Activated CD8-positive, alpha-beta memory T cell treated with anti-CD3 and anti-CD28 coated beads for 48 hours (primary cell): ENCODE results near the gene EAF1.
"Not testable (repeated sequence)": the region's sequence is repeated elsewhere in the genome, so short reads cannot be mapped to it uniquely, and the experiment has no call there.

Experiments used
- DNase-seq, 3 experiments: peaks; one replicate each; pipeline ENCODE4 v3.0.0-alpha.2; 2020; ENCODE audit warnings: low read depth in 2 of 3, low spot score in 2 of 3

Gene EAF1

DNA sequence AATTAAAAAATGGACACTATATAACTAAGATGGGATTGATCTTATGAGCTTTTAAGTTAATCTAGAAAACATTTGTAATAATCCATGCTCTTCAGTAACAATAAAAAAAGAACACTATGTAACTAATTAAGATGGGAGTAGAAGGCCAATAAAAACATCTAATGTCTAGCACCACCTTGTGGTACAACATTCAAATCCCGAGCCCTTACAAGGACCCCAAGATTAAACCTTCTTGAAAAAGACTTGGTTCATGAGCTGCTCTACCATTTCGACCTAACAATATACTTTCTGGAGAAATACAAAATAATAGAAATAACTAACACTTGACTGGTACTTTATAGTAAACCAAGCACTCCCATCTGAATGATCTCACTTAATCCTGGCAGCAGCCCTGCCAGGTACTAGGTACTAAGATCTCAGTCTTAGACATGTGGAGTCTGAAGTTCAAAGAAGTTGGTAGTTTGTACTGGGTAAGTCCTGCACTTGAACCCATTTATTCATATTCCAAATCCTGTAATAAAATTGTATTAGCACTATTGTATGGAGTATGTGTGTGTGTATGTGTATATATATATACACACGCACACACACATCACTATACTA, 21.8 kb upstream of the EAF1 start:
- DNase-seq, result no peak

DNA sequence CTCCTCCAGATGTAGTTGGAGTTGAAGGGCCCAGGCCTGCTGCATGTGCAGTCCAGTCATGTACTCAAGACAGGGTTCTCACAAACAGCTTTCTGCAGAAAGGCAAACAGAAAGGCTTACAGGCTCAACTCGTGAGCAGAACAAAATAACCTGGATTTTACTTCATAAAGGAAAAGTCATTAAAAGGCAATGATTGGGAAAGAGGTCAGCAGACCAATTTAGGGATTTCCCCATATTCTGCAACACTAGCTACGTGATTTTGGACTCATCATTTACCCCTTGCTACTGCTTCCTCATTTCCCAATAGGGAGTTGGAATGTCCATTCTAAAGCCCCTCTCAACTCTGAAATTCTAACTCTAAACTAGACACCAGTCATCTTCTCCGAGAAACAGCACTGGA, 18.2 kb upstream of the EAF1 start:
- no peak for DNase-seq

DNA sequence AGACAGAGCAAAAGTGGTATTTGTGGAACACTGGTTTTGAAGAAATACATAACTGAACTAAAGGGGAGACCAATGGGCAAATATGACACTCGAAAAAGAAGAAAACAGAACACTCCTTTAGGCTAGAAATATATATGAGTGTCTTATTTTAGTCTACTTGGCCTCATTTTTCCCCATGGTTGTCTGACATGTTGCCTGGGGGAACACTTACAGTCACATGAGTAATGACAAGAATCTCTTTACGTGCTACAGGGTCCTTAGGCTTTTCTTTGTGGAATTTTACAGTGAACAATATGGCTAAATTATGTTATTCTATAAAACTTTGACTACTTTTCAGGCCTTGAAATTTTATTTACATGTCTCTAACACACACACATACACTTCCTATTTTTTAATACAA, 17.6 kb upstream of the EAF1 start:
- DNase-seq, result no peak

DNA sequence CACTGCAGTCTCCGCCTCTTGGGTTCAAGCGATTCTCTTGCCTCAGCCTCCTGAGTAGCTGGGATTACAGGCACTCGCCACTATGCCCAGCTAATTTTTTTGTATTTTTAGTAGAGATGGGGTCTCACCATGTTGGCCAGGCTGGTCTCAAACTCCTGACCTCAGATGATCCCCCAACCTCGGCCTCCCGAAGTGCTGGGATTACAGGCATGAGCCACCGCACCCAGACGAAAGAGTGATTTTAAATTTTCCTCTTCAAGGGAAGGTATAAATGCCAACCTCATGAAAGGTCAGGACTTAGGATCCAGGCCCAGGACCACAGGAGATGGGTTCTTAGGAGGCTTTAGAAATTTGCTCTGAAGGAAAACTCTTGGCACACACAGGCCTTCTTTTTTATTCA, 16.4 kb upstream of the EAF1 start:
- DNase-seq, result not testable (repeated sequence)

DNA sequence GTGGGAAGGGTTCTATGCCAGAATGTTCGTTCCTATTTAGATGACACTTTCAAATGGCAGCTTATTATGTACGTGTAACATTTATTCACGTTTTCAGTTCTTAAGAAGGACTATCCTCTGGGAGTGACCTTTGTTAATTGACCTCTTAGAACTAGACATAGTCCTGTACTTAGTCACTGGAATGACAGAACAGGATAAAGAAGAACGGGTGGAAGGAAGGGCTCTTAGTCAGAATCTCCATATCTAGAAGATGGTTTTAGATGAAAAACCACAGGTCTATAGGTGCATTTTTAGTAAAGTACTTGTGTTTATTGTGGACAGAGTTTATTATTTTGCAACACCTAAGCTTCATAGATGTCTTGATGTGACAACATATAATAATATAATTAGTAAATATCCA, 6.5 kb upstream of the EAF1 start:
- no peak for DNase-seq

DNA sequence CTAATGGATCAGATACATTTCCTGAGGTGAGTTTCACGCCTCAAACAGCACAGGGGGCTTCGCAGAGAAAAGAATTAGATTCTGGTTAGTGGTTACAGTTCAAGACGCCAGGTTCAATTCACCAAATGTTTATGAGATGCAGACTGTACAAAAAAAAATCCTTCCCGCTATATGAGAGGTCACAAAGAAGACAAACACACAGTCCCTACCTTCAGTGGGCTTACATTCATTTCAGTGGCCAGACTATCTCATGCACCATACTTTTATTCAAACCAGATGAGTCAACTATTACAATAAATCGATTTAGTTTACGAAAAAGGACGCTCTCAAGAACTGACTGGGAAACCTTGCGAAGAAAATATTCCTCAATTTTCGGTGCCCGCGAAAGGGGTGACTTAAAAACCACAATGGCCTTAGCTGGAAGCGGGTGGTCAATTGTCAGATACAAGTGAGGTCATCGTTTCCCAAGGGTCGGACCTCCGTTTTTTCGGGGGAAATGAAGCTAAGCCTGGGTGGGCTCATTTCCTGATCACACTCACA, 749 bp upstream of the EAF1 start:
- no peak for DNase-seq

DNA sequence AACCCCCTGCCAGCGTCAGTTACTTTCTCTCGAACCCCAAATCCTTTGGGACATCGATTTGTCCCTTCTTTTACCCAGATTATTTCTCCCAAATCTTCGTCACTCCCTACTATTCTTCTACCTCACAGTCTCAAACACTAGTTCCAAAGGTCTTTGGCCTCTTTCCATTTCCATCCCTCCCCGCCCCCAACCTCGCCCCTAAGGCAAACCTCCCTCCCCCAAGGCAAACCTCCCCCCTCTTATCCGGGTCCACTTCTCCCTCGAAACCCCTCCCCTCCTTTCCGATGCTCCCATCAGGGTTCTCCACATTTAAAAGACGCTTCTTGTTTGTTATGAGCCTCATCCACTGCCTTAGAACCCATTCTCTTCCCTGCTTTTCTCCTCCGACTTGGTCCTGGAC, 583 bp downstream of the EAF1 start:
- no peak for DNase-seq

DNA sequence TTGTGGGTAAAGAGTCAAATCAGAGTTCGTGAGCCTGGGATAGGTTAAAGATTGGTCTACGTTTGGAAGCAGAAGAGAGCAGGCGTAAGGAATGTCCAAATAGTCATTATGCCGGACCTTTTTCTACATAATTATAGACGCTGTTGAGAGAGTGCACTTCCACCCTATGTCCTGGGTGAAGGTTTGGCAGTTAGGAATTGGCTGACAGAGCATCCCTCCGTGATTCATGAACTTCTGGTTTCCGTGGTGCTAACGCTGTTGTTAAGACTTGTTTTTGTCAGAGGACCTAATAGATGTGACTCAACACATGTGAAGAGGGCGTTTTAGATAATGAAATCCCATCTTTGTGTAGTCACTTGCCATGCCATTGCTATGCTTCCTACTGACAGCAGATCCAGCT, 1.1 kb downstream of the EAF1 start:
- no peak for DNase-seq

DNA sequence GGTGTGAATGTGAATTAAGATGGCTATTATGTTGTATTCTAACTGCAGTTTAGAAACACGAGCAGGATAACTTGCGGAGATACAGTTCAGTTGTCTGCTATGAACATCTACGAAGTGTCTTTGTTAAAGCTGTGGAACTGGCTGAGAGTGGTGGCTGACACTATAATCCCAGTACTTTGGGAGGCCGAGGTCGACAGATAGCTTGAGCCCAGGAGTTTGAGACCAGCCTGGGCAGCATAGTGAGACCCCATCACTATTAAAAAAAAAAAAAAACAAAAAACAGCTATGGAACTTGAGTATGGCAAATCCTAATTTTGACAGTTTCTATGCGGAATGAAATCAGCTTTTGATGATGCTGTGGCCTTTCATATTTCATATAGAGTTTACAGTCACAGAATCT, 1.7 kb downstream of the EAF1 start:
- no peak for DNase-seq

DNA sequence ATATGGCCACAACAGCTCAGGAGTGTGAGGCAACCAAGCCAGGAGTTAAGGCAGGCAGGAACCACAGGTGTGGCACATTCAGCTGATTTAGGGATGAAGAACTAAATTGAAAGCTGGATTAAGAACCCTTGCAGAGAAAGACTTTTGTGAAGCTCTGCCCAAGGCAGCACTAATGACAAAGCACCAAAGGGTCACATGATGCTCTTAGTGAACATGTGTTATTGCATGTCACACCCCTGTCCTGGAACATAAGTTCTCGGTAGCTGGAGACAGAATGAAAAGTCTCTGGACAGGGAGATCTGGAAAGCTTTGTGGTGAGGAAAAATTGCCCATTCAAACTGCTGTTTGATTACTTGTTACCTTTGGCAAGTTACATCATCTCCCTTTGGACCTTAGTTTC, 3.2 kb downstream of the EAF1 start:
- no peak for DNase-seq

DNA sequence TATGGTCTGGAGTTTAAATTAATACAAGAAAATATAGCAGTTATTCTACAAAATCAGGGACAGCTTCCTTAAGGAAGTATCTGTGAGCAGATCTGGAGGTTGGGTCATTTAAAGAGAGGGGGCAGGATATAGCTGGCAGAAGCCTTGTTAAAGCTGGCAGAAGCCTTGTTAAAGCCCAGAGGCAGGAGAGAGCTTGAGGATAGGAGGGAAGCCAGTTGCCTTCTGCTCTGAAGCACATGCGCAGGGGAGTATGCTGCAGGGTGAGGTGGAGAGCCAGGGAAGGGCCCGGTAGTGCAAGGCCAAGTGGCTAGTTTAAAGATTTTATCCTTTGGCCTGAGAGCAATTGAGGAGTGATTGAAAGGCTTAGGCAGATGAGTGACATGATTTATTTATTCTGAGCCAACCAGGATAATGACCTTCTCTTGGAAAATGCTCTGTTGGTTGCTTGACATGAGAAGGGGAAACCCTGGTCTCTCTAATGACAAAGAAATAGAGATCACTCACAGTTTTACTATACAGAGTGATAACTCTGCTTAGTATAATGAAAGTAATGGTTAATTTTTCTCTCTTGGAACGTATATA, 3.9 kb downstream of the EAF1 start:
- DNase-seq, result no peak

DNA sequence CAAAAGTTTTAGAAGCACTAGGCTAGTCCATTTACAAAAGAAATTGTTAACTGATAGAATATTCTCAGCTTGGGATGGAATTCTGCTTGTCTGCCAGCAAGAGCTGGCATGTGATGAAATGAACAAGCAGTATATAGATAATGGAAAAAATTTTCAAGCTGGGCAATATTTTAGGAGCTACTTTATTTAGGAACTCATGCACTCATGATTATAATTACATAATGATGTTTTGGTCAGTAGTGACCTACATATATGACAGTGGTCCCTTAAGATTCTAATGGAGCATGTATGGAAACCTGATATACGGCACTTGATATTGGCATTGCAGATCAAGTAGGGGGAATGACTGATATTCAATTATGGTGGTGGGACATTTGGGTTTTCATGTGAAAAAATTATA, 6.1 kb downstream of the EAF1 start:
- DNase-seq, result no peak

DNA sequence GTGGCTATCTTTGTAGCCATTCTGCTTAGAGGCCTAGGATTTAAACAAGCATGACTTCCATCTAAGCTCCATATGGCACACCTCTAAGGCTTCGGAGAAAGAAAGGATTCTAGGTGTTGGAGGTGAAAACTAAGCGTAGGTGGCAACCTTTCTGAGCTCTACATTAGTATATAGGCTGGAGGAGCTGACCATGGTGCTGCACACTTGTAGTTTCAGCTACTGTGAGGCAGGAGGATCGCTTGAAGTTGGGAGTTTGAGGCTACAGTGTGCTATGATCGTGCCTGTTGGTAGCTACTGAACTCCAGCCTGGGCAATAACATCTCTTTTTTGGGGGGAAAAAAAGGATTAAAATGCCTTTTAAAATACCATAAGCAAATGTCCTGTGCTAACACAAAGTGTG, 7.4 kb downstream of the EAF1 start:
- DNase-seq, result no peak

DNA sequence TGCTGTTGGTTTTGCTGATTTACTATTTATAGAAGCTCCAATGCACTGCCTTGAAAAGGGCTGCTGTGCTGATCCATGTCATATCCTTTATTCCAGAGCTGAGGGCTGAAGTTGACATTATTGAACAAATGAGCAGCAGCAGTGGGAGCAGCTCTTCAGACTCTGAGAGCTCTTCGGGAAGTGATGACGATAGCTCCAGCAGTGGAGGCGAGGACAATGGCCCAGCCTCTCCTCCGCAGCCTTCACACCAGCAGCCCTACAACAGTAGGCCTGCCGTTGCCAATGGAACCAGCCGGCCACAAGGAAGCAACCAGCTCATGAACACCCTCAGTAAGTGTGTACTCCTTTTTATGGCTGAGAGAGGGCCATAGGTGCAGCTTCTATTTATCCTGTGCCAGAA, 8.8 kb downstream of the EAF1 start:
- DNase-seq, result no peak

DNA sequence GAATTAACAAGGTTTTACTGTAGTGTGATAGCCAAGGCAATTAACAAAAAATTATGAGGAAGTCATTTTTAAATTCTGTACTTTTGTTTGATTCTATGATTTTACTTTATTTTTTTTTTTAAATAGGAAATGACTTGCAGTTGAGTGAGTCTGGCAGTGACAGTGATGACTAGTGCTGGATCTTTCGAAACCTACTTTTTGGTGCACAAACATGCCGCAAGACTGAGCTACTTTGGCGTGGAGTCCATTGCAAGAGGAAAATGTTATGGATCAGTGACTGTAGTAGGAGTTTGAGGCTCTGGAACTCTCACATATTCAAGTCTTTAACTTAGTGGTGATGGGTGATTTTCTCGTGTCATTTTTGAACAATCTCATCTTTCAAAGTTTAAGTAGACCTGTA, 11.6 kb downstream of the EAF1 start:
- DNase-seq, result no peak

DNA sequence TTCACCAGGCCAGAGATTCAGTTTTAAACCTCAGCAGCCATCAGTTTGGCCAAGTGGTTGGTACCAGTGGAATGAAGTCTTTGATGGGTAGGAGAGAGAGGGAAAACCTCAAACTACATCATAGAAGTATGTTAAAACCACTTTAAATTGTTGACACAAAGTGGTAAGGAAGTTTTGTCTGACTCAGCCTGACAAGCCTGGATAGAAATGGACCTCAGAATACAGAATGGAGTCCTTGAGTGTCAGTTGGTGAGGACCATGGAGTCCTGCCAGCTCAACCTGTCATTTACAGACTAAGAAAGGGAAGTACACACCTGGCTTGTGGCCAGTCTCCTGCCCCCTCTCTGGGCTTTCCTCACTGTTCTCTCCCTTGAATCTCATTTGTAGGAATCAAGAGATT, 12.1 kb downstream of the EAF1 start:
- DNase-seq, result no peak

DNA sequence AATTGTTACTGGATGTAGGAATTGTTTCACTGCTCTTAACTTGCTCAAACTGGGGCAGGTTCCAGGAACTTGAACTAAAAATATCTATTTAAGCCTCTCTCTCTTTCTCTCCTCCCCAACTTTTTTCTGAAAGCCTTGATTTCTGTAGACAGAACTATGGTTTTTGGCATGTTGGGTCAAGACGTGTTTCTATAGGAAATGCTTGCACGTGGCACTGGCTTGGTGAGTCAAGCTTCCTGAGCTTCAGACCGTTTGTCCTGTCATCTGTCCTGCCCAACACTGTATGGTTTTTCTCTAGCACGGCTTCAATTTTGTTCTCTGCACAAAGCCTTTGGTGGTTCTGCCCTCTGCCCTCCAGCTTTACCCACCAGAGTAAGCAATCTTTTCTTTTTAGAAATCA, 13.5 kb downstream of the EAF1 start:
- no peak for DNase-seq

DNA sequence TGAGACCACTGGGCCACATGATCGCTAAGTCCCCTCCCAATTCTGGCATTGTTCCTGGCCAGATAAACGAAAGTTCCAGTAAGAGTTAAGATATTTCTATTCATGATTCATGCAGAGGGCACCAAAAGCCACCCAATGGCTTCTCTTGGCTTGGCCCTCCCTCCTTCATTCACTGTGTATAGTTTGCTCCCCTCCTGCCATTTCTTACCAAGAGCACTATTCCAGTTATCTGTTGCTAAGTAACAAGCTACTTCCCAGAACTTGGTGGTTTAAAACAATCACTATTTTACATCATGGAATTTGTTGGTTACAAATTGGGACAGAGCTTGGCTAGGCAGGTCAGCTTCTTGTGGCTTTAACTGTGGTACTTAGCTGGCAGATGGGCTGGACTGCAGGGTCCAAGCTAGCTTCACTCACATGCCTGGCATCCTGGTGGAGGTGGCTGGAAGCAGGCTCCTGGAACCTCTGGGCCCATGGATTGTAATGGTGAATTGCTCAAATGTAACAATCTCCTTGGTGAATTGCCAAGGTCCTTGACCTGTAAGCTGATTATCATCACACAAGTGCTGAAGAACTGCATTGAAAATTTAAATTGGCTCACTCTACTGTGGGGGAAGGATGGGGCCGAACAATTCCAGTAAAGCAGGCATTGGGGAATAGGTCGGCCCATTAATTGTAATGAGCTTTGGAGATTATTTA, 16.6 kb downstream of the EAF1 start:
- no peak for DNase-seq

DNA sequence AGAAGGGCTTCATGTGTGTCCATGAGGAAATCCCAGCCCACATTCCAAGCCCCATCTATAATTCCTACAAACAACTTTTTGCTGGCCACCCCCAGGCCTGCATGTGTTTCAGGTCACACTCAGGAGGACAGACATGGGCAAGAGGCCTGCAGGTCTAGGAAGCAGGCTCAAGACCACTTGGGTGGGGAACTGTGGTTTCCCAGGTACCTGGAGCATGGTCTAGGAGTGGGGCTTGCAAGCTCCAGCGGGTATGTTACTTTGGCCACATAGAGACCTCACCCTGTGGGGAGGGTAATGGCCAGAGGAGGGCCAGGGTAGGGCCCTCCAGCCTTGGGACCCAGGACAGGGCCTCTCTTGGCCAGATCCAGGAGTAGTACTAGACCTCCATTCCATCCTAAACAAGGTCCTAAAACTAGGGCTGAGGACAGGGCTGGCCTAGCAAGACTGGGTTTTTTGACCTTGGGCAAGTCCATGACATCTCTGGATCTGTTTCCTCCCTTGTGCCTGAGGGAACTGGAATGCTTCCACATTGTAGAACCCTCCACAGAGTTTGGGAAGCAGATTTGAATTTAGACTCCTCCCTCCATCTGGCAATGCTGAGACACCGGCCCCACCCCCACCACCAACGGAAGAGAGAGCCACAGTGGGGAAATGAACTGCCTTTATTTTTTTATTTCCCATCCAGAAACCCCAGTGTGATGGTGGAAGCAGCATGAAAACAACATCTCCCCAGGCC, 22.3 kb downstream of the EAF1 start:
- DNase-seq, result no peak

DNA sequence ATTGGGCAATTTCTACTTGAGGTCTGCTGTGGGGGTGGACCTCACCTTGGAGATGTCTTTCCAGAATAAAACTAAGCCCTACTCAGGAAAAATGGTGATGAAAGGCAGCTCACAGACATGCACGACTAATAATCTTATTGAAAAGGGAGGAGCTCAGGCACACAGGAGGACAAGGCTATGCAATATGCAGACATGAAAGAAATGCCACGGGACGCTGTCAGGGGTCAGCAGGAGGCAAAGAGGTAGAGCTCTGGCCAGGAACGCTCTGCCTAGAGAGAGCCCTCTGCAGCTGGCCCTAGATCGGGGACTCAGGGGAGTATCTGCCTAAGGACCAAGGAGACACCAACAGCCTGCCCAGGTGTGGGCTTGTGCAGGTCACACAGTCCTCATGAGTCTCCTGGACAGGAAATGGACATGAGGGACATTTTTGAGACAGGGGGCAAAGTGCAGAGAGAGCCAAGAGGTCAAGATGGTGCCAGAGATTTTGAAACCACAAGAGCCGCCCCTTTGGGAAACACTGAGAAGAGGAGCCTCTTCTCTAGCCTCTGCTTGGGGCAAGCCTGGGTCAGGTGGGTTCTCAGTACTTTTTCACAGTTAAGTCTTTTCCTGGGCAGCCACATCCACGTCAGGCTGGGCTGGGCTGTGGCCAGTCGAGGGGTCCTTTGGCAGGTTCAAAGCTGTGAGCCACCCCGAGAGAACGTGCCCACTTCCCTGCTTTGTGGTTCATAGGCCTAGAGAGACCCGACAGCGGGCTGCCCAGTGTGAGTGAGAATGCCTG, 23.2 kb downstream of the EAF1 start:
- DNase-seq, result no peak
